ENCODE measurements around the gene PLA2G4F. TPM values are rescaled to one million over a fixed set of nuclear protein-coding genes. Genes with fewer than 3 reads are reported as not detected.
"Not testable (repeated sequence)": the region's sequence is repeated elsewhere in the genome, so short reads cannot be mapped to it uniquely, and the experiment has no call there.

PLA2G4F gene
- total RNA-seq, 2 experiments from 2014 or later, result not detected

DNA sequence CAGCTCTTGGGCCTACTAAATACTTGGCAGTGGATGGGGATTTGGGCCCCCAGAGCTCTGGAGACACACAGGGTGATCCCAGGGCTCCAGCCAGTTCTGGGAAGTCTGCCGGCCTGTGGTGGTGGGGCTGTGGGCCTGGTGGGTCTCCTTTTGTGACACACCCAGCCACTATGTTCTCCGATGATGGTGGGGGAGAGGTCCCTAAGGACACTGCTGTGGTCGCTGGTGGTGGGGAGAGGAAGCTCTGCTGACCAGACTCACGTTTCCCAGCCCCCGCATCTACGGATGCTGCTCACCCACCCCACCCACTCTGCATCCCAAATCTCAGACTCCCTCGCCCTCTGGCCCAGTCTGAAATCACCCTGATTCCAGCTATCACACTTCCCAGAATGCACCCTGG, 62.5 kb downstream of the PLA2G4F start:
- Histone ChIP-seq H2AFZ (ENCODE audit: low read length) (no peak overlapping the region), H3K79me2 (ENCODE audit: insufficient read depth, low read depth, low read length) (no peaks in the 10 kb centered on the region), H3K4me3 (ENCODE audit: low read depth, low read length, poor library complexity, severe bottlenecking) (no peak overlapping the region), H3K9me2 (ENCODE audit: insufficient read depth, low read length) (no peaks in the 10 kb centered on the region), H4K20me1 (ENCODE audit: insufficient read depth, low read length) (no peaks in the 10 kb centered on the region), H3K9me3 (ENCODE audit: low read length) (no peaks in the 10 kb centered on the region), H3K27ac (ENCODE audit: low read depth, low read length, poor library complexity, severe bottlenecking) (no peak overlapping the region), H3K36me3 (ENCODE audit: insufficient read depth, low read length) (no peaks in the 10 kb centered on the region), H3K4me2 (ENCODE audit: low read length) (no peak overlapping the region), H3K4me1 (ENCODE audit: insufficient read depth, low read length, poor library complexity, severe bottlenecking) (peaks cover 3% of the 10 kb centered on the region)
- intact Hi-C loops (cut with micrococcal nuclease; ENCODE audit: unreplicated experiment), result no loop called here
- BruUV-seq (replicated peaks), result no TSS peak
- POLR2A ChIA-PET, result interaction anchor here (0.5 to 0.6 kb wide), 2 partner anchors 10 to 140 kb away, joined by 4 read pairs; no protein-coding TSS in a partner anchor
- CTCF ChIA-PET (ENCODE audit: unreplicated experiment), result no interaction called here
- TF ChIP-seq EZH2phosphoT487 (IDR thresholded peaks at IDR 0.05; ENCODE audit: borderline replicate concordance, low read depth, low read length), result no peak
- TF ChIP-seq, protein P1, sequence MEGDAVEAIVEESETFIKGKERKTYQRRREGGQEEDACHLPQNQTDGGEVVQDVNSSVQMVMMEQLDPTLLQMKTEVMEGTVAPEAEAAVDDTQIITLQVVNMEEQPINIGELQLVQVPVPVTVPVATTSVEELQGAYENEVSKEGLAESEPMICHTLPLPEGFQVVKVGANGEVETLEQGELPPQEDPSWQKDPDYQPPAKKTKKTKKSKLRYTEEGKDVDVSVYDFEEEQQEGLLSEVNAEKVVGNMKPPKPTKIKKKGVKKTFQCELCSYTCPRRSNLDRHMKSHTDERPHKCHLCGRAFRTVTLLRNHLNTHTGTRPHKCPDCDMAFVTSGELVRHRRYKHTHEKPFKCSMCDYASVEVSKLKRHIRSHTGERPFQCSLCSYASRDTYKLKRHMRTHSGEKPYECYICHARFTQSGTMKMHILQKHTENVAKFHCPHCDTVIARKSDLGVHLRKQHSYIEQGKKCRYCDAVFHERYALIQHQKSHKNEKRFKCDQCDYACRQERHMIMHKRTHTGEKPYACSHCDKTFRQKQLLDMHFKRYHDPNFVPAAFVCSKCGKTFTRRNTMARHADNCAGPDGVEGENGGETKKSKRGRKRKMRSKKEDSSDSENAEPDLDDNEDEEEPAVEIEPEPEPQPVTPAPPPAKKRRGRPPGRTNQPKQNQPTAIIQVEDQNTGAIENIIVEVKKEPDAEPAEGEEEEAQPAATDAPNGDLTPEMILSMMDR (conservative IDR thresholded peaks at IDR 0.05; ENCODE audit: low read length), result no peak
- no peak for DNase-seq (ENCODE audit: low spot score)

DNA sequence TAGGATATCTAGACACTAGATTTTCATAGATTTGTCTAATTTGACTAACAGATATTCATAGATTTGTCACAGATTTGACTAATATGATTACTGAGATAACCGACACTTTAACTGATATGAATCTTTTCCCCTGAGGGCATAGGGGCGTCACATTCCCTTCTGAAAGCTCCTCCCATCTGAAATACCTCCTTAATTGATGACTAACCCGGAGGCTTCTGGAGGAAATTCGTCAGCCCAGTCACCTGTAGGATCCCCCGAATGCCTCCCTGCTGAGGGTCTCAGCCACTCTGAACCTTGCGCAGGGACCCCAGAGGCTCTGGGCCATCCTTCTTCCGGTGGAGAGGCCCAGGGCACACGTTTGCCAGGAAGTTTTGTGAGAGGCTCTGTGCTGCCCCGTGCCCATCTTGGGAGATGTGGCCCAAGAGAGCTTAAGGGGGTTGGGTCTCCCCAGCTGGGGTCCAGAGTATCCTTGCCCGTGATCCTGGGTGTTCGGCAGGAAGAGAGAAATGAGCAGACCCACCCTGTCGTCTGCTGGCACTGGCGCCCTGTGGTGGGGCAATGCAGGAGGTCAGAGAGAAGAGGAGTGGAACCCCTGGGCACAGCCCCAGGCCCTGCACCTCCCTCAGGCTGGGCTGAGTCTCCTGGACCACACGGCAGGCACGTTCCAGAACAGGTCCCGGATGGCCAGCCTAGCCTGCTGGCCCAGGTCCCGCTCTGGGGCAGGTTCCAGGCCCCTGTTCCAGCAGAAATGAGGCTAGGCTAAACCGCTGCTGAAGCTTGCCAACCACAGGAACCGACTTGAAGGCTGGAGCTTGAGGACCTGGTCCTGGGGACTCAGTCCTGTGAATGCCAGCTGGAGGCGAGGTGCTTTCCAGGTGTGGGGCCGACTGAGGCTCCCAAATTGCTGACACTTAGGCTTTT, 63.8 kb downstream of the PLA2G4F start:
- BruUV-seq (replicated peaks), result no TSS peak
- H3K9me2 ChIP-seq (ENCODE audit: insufficient read depth, low read length), result no peaks in the 10 kb centered on the region
- DNase-seq (ENCODE audit: low spot score), result no peak
- ChIA-PET CTCF (ENCODE audit: unreplicated experiment) (no interaction called here), POLR2A (no interaction called here)
- peaks cover 3% of the 10 kb centered on the region for H3K4me1 ChIP-seq (ENCODE audit: insufficient read depth, low read length, poor library complexity, severe bottlenecking)
- no peak overlapping the region for H3K27ac ChIP-seq (ENCODE audit: low read depth, low read length, poor library complexity, severe bottlenecking)
- no peak for TF ChIP-seq EZH2phosphoT487 (IDR thresholded peaks at IDR 0.05; ENCODE audit: borderline replicate concordance, low read depth, low read length)
- TF ChIP-seq, protein P1 (conservative IDR thresholded peaks at IDR 0.05; ENCODE audit: low read length), result no peak
- no peaks in the 10 kb centered on the region for H3K9me3 ChIP-seq (ENCODE audit: low read length)
- H3K4me2 ChIP-seq (ENCODE audit: low read length), result no peak overlapping the region
- H3K79me2 ChIP-seq (ENCODE audit: insufficient read depth, low read depth, low read length), result no peaks in the 10 kb centered on the region
- intact Hi-C loops (cut with micrococcal nuclease; ENCODE audit: unreplicated experiment), result no loop called here
- no peak overlapping the region for H2AFZ ChIP-seq (ENCODE audit: low read length)
- no peak overlapping the region for H3K4me3 ChIP-seq (ENCODE audit: low read depth, low read length, poor library complexity, severe bottlenecking)
- H3K36me3 ChIP-seq (ENCODE audit: insufficient read depth, low read length), result no peaks in the 10 kb centered on the region
- H4K20me1 ChIP-seq (ENCODE audit: insufficient read depth, low read length), result no peaks in the 10 kb centered on the region

DNA sequence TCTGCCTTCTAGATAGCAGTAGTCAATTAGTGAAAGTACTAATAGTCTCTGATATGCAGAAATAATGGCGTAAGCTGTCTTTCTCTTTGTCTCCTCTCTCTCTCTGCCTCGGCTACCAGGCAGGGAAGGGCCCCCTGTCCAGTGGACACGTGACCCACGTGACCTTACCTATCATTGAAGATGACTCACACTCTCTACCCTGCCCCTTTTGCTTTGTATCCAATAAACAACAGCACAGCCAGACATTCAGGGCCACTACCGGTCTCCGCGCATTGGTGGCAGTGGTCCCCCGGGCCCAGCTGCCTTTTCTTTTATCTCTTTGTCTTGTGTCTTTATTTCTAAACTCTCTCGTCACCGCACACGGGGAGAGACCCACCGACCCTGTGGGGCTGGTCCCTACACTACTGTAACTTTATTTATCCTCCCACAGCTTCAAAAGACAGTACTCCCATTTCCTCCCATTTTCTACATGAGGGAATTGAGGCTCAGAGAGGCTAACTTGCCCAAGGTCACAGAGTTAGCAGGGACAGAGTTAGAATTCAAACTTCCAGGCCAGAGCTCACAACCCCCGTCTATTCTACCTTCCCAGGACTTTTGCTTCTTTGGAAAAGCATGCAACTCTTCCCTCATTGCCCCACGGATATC, 64.6 kb downstream of the PLA2G4F start:
- H3K9me2 ChIP-seq (ENCODE audit: insufficient read depth, low read length); DNase-seq (ENCODE audit: low spot score); H3K4me1 ChIP-seq (ENCODE audit: insufficient read depth, low read length, poor library complexity, severe bottlenecking); H3K36me3 ChIP-seq (ENCODE audit: insufficient read depth, low read length); intact Hi-C loops (cut with micrococcal nuclease; ENCODE audit: unreplicated experiment); CTCF ChIA-PET (ENCODE audit: unreplicated experiment); H2AFZ ChIP-seq (ENCODE audit: low read length); H3K4me2 ChIP-seq (ENCODE audit: low read length); H3K4me3 ChIP-seq (ENCODE audit: low read depth, low read length, poor library complexity, severe bottlenecking); H3K79me2 ChIP-seq (ENCODE audit: insufficient read depth, low read depth, low read length); BruUV-seq (replicated peaks); H3K27ac ChIP-seq (ENCODE audit: low read depth, low read length, poor library complexity, severe bottlenecking); H3K9me3 ChIP-seq (ENCODE audit: low read length); H4K20me1 ChIP-seq (ENCODE audit: insufficient read depth, low read length); POLR2A ChIA-PET: not testable (repeated sequence)

Measured in OCI-LY7 (cell line).